ELR (cell line): ENCODE data around the gene SELPLG.
"Not testable (repeated sequence)": the region's sequence is repeated elsewhere in the genome, so short reads cannot be mapped to it uniquely, and the experiment has no call there.

ENCODE experiments used
- DNase-seq: peaks from one replicate; pipeline ENCODE4 v3.0.0-alpha.2; 2015; ENCODE audit warnings: low read depth

The SELPLG gene

DNA sequence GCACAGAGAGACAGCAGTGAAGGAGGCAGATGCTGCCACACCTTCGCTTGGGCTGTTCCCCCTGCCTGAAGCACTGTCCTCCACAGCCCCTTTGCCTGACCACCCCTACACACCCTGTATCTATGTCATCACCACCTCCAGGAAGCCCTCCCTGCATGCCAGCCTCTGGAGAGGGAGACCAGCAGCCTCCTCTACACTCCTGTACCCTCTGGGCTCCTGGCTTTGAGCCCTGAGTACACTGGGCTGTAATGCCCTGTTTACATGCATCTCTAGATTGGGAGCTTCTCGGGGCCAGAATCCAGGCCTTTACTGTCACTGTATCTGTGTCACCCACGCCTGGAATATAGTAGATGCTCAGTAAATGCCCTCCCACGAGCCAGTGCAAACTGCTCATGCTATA lies 30.0 kb downstream of the SELPLG start:
- DNase-seq = no peak

DNA sequence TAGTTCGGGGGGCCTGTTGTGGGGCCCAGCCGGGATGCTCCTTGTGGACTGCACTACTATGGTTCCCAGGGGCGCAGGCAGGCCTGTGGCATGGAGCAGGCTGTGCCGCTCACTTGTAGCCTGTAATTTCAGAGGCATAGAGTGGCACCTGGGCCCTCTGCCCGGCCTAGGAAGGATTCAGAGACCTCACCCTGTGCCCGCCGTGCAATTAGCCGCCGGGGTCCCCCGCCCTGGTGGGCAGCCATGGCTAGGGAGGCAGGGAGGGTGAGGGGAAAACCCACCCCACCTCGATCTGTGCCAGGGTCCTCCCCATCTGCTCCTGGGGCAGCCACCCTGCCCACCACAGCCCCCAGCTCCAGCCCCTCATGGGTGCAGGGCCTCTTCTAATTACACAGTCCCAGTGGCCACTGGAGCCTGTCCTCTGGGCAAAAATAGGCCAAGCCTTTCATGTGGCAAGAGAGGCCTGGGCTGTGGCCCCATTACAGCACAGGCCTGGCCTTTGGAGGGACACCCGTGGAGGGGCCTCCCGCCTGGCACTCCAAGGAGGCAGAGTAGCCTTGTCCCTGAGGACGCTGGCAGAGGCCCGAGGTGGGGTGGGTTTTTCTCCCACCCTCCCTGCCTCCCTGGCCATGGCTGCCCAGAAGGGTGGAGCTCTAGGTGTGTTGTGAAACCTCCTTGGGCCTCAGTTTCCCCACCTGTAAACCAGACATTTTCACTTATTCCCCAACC lies 30.6 kb downstream of the SELPLG start:
- no peak for DNase-seq

DNA sequence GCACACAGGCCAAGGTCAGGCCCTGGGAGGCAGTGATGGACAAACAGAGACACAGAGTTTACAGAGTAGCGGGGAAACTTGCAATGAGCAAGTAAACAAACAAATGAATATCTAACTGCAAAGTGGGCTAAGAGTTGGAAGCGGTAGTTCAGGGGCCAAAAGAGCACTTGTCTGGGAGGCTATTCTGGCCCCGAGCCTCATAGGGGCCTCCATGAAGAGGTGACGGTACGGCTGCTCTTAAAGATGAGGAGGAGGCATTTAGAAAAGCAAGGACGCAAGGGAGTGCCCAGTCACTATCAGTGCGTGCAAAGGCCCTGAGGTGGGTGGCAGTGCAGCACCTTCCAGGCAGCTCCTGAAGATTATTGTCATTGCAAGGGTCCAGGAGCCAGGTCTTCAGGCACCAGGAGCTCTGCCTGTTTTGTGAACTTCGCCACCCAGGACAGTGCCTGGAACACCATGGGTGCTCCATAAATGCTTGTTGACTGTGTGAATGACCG lies 31.4 kb downstream of the SELPLG start:
- DNase-seq = no peak

DNA sequence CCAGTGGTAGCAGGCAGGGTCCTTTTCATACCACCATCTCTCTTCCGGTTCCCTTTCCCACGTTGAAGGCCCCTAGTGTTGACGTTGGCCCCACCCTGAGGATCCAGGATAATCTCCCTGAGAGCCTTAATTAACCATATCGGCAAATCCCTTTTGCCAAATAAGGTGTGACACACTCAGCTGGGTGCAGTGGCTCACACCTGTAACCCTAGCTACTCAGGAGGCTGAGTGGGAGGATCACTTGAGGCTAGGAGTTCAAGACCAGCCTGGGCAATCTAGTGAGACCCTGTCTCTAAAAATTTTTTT lies 33.0 kb downstream of the SELPLG start:
- DNase-seq = no peak

DNA sequence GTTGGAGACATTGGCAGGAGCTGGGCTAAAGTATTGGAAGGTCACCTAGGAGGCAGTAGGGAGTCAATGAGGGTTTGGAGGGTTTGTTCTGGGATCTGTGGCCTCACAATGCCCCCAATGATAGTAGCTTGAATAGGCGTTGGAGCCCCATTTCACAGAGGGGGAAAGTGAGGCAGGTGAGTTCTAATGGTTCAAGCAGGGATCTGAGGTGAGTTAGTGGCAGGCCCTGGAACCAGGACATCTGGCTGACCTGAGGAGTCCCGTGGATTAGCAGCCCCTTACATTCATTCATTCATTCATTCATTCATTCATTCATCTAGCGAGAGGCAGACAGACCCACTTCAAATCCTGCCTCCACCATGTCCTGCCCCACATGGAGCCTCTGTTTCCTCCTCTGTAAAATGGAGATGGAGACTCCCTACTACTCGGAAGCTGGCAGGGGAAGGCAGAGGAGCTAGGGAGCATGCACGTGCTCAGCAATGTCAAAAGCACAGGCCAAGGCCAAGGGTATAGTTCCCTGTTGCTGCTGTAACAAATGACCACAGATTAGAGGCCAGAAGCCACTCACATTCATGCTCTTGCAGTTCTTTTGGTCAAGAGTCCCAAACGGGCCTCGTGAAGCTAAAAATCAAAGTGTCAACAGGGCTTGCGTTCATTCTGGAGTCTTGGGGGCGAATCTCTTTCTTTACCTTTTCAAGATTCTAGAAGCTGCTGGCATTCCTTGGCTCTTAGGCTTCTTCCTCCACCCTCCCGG lies 33.6 kb downstream of the SELPLG start:
- DNase-seq = no peak

DNA sequence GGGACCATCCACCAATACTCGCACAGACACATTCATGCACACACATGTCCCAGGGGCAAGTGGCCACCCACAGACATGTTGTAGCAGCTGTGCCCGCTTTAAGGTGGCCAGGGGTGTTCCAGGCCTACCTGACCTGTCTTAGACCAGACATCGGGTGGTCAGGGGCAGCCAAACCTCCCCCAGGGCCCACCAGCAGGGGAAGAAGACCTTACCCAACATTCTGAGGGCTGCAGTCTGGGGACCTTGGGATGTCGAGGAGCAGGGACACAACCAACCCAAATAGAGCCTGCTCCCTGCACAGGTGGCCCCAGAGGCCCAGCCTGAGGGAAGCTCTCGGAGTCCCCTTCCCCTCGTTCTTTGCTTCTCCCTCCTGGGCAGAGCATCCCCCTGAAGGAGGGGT lies 34.2 kb downstream of the SELPLG start:
- DNase-seq = no peak

DNA sequence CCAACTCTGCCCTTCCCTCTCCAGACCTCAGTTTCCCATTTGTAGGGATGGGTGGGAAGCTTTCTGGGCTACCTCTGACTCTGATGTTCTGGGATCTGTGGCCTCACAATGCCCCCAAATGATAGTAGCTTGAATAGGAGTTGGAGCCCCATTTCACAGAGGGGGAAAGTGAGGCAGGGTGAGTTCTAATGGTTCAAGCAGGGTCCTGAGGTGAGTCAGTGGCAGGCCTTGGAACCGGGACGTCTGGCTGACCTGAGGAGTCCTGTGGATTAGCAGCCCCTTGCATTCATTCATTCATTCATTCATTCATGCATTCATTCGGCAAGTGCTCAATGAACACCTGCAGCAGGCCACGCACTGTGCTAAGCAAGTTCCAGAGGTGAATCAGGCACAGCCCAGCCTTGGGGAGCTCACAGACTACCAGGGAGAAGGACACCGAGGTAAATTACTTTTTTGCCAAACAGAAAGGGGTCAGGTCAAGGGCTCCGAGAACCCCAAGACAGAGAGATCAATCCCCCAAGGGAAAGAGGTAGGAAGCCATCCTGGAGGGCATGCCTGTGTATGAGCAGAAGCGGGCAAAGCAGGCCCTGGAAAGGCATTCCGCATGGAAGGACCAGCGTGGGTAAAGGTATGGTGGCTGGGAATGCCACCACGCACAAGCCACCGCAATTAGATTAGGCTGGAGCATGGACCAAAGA lies 35.0 kb downstream of the SELPLG start:
- no peak for DNase-seq

DNA sequence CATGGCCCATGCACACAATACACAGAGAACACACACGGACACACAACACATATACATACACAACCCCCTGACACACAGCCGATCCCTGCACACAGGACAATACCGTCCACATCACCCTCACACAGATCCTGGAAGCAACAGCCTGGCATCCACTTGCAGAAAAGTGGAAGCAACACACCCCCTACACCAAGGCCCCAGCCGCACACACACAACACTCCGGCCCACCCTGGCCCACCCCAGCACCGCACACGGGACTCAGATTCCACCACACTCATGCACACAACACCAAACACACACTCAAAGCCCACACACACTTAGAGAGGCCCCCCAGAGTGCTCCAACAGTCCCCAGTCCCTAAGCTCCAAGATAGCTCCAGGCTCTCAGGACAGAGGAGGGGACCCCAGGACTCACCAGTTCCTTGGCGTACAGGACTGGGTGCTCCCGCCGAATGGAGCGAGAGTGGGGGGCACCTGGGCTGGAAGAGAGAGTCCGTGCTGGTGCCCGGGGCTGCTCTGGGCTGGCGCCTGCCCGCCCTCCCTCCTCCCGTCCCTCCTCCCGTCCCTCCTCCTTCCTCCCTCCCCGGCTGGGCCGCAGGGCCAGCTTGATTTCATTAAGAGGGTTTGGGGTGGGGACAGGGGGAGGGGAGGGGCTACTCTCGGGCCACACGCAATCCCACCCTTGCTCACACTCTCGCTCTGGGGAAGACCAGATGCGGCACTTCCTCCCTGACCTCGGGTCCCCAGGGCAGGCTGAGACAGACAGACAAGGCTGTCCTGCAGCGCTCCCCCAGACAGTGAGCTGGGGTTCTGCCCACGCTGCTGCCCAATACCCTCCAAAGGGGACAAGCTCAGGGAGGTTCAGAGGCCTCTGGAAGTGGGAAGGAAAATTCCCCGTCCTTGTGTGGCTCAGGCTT lies 35.9 kb downstream of the SELPLG start, which contains the start of gene TMEM119:
Gene TMEM119, minus strand, starts transcription at position 526 of the 913 bp plus-strand sequence. CDS start 5,701 bp downstream, outside the sequence.
- DNase-seq = peak; percentile 14

DNA sequence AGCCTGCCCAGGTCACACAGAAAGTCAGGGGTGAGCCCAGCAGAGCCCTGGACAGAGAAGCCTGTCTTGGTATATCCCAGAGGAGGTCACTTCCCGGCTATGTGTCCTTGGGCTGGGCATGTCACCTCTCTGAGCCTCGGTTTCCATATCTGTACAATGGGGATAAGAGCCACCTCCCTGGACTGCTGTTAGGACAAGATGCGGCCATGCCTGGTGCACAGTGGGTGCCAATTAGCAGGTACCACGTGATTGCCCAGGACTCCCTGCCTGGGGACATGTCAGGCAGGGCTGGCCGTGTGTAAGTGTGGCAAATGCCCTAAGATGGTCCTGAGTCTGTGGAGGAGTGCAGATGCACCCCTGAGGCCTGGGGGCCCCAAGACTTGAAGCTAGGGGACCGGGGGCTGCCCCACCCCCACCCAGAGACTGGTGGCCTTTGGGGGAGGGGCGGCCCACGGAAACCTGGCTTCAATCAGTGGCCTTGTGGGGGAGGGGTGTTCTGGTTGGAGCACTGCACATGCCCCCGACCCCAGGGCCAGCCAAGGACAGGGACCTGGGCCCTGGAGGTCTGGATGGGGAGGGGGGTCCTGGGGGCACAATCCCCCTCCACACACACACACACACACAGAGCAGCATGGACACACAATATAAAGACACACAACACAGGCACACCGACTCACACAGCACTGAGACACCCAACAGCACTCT lies 36.7 kb downstream of the SELPLG start:
- no peak for DNase-seq

DNA sequence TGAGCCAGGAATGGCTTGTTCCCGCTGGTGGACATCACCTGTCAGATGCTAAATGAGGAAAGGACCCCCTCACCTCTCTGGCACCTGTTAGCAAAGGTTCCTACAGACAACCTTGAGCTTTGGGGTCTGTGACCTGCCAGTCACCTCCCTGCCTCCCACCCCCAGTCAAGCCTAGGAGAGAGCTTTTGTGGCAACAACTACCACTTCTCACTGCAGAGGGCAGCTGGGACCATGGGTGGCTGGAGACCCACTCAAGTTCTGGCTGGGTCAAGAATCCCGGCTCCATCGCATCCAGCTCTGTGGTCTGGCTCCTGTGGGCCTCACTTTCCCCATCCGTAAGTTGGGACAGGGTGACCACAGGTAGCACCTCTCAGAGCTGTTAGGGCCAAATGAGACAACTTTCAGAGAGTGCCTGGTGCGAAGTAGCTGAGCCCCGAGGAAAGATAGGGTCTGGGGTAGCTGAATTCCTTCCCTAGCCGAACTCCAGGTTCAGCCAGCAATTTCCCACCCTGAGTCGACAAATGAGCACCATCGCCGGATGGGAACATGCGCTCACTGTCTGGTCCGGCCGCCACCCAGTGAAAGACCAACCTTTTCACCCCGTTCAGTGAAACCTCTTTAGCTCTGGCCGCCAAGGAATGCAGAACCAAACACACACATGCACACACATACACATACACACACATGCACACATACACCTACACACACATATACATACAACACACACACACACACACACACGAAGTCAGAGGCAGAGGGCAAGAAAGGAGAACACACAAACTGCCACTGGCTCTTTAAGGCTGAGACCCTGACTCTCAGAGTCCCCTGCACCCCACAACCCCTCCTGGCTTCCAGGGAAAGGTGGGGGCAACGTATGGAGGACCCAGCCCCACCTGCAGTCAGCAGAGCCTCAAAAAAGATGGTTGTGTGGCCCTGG lies 37.7 kb downstream of the SELPLG start:
- no peak for DNase-seq

DNA sequence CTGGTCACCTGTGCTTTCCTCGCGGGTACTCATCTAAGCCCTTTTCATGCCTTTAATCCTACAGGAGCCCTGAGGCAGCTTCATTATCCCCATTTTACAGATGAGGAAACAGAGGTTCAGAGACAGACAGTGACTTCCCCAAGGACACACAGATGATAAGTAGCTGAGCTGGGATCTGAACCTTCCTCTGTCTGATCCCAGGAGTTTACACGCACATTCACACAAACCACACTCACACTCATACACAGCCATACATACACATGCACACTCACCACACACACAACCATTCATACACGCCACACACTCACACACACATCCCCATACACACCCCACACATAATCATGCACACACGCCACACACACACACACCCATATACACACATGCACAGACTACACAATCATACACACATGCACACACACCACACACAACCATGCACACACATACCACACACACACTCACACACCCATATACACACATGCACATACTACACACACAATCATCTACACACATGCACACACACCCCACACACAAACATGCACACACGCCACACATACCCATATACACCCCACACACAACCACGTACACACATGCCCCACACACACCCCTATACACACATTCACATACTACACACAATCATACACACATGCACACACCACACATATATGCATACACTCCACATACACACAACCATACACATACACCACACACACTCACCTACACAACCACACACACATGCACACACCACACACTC lies 38.6 kb downstream of the SELPLG start:
- DNase-seq = no peak

DNA sequence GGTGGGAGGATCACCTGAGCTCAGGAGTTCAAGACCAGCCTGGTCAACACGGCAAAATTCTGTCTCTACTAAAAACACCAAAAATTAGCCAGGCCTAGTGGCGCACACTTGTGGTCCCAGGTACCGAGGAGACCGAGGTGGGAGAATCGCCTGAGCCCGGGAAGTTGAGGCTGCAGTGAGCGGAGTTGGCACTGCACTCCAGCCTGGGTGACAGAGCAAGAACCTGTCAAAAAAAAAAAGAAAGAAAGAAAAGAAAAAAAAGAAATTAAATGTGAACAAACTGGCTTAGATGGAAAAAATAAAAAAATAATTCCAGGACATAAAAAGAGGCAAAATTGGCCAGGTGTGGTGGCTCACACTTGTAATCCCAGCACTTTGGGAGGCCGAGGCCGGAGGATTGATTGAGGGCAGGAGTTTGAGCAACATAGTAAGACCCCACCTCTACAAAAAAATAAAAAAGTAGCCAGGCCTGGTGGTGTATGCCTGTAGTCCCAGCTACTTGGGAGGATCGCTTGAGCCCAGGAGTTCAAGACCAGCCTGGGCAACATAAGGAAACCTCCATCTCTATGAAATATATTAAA lies 39.3 kb downstream of the SELPLG start:
- DNase-seq = no peak

DNA sequence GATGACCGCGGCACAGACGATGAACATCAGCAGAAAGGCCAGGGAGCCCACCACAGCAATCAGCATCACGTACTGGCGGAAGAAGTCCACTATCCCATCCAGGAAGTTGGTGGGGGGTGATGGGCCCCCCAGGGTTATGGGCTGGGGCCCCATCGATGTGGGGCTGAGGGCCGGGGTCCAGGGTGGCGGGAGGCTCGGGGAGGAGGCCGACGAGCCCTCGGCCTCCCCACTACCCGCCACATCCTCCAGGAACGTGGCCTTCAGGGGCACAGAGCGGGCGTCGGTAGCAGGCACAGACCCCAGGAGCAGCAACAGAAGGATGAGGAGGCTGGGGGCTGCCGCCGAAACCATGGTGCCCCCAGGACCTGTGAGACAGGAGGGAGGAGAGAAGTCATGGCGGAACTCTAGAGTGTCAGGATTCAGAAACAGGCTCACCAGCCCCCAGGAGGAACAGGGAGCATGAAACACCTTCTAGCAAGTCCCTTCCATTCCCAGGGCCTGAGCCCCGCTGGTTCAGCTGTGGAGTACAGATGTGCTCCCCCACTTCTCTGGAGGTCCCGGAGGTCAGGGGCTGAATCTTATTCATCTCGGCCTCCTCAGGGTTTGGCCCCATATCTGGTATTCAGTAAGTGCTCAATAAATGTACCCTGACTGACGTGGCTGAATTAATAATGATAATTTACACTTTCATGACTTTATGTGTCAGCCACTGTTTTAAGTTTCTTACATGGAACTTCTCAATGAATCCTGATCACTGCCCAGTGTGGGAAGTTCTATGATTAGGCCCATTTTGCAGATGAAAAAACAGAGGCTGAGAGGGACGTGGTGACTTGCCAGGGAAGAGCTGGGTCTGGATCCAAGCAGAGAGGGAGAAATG lies 41.4 kb downstream of the SELPLG start:
- no peak for DNase-seq

DNA sequence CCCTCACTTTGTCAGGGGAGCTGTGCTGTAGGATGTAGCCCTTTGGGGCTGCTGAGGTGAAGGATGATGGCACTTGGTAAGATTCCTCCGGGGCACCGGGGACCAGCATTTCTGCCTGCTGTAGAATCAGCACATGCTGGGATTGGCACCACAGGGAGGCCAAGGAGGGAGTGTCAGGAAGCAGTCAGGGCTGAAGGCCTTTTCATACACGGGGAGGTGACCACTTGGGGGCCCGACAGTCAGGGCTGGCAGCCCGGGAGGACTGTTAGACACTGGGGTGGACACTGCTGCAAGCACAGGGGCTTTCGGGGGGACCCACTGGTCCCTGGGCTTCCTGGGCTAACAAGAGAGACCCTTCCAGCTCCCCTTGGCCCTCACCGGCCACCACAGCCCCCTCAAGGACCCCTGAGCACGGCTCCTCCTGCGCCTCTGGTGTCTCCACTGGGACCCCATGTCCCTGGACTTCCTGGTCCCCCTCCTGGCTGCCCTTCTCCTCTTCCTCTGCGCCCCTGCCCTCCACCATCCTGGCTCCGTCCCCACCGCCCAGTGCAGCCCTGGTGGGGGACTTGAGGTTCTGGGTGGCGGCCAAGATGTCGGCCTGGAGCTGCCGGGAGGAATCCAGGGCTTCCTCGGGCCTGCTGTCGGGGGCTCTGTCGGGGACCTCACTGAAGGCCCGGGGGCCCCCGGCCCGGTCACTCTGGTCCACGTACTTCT lies 42.3 kb downstream of the SELPLG start:
- DNase-seq = no peak

DNA sequence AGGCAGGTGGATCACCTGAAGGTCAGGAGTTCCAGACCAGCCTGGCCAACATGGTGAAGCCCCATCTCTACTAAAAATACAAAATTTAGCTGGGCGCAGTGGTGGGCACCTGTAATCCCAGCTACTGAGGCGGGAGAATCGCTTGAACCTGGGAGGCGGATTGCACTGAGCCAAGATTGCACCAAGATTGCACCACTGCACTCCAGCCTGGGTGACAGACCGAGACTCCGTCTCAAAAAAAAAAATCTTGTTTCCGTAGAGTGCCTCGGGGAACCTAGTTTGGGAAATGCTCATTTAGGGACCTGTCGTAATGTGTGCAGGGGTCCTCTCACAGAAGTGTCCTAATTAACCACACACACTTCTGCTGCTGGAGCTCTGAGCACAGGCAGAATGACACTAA lies 43.2 kb downstream of the SELPLG start:
- not testable (repeated sequence) for DNase-seq

DNA sequence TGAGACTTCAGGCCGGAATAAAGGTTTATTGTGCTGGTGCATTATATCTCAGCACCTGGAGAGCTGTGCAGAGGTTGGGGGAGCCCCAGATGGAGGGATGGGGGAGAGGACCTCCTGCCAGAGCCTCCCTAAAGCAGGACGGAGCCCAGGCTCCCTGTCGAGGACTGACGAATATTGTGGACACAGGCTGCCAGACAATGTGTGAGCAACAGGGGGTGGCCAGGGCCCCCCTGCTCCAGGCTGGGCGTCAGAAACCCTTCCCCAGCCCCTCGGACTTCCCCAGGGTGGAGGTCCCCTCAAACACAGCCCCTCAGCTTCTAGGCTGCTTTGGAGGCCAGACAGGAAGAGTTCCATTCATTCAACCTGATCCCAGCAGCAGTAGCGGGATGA lies 43.9 kb downstream of the SELPLG start:
- no peak for DNase-seq
